HG03060 (cell line): Measurements from ENCODE around the gene SHANK3.

Source experiments
- ATAC-seq: cut with Tn5 transposase; IDR thresholded peaks from one replicate; pipeline ENCODE4 v1.9.1; 2021; ENCODE audit warnings: low read depth, moderate number of reproducible peaks; ENCODE audit not compliant: unreplicated experiment

Gene SHANK3

GRCh38 chr22:50677493-50678217 lies 5.0 kb downstream of the SHANK3 start:
- ATAC-seq, result no peak

- no peak for ATAC-seq
Observed at GRCh38 chr22:50678218-50678650, 5.6 kb downstream of the SHANK3 start.

- no peak for ATAC-seq
Observed at GRCh38 chr22:50678651-50679521, 6.3 kb downstream of the SHANK3 start.

DNA sequence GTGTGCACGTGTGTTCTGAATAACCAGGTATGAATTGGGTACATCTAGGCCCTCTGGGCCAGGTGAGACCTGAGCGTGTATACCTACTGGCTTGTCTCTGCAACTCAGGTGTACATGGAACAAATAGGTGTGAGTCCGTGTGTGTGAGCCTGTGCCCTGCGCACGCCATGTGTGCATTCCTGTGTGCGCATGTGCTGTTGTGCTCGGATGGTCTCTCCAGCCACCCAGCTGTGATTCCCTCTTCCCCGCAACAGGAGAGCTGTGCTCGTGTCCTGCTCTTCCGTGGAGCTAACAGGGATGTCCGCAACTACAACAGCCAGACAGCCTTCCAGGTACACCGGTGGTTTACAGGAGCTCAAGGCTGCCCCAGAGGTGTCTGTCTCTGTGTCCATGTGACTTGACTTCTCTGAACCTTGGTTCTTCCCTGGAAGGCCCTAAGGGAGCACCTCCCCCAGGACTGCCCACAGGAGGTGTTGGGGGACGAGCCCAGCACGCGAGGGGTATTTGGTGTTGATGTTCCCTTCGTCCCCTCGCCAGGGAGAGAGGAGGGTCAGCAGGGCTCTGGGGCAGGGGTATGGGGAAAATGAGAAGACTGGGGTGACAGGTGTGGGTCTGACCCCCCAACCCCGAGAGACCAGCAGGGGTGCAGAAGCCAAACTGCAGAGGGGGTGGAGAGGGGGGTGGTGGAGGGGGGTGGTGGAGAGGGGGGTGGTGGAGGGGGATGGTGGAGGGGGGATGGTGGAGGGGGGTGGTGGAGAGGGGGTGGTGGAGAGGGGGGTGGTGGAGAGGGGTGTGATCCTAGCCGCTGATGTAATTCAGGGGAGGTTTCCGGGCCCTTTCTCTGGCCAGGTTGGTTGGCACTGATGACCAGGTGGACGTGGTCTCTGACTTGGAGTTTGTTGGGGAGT lies 10.7 kb downstream of the SHANK3 start:
- ATAC-seq, result no peak

- no peak for ATAC-seq
Observed at GRCh38 chr22:50683994-50684371, 11.4 kb downstream of the SHANK3 start.

DNA sequence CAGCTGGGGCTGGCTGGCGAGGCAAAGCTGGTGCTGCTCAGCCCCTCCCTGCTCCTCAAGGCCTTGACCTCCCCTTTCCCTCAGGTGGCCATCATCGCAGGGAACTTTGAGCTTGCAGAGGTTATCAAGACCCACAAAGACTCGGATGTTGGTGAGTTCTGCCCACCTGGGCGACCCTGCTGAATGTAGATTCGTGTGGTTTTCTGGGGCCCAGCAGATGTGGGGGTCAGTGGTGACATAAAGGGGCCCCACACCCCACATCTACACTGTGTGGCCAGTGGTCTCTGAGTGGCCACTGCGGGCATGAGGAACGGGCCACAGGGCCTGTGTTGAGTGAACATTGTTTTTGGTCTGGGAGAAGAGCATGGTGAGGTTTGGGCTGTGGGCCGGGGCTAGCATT lies 11.9 kb downstream of the SHANK3 start:
- no peak for ATAC-seq

GRCh38 chr22:50684986-50685385 lies 12.4 kb downstream of the SHANK3 start:
- ATAC-seq, result no peak

GRCh38 chr22:50686794-50687193 lies 14.2 kb downstream of the SHANK3 start:
- no peak for ATAC-seq

DNA sequence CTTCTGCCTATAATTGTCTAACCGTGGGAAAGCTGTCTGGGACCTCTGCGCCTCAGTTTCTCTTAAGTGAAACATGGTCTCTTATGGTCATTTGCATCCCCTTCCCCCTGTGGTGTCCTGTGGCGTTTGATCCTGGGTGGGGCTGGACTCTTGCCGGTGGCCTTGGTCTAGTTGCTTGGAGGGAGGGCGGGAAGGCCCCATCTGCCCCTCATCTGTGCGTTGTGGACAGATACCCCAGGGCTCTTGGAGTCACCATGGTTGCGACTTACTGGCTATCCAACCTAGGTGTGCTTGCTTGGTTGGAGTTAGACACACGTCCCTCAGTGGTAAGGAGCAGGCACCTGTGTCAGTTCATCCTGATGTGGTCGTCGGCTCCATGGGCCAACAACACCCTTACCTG lies 15.2 kb downstream of the SHANK3 start:
- ATAC-seq, result no peak

DNA sequence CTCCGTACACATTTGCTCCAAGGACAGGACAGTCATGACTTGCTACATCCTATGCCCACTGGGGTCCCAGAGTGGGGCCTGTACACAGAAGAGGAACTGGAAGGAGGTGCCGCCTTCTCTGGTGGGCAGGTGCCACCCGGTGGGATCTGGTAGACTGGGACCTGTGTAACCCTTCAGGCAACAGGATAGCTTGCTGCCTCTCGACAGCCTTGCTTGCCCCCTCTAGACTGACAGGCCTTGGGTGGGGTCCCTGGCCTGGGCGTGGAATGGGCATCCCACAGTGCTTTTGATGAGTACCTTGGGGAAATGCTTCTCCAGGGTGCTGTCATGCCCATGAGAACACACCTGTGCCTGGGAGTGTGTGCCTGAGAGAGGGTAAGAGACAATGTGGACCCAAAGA lies 15.8 kb downstream of the SHANK3 start:
- ATAC-seq, result no peak

GRCh38 chr22:50691521-50691920 lies 18.9 kb downstream of the SHANK3 start:
- ATAC-seq, result no peak

- ATAC-seq, result no peak
Observed at GRCh38 chr22:50693462-50693861, 20.8 kb downstream of the SHANK3 start.

- ATAC-seq, result no peak
Observed at GRCh38 chr22:50694099-50694605, 21.5 kb downstream of the SHANK3 start.

- ATAC-seq, result no peak
Observed at GRCh38 chr22:50694766-50695420, 22.3 kb downstream of the SHANK3 start.

GRCh38 chr22:50695421-50696250 lies 23.0 kb downstream of the SHANK3 start:
- ATAC-seq, result no peak

DNA sequence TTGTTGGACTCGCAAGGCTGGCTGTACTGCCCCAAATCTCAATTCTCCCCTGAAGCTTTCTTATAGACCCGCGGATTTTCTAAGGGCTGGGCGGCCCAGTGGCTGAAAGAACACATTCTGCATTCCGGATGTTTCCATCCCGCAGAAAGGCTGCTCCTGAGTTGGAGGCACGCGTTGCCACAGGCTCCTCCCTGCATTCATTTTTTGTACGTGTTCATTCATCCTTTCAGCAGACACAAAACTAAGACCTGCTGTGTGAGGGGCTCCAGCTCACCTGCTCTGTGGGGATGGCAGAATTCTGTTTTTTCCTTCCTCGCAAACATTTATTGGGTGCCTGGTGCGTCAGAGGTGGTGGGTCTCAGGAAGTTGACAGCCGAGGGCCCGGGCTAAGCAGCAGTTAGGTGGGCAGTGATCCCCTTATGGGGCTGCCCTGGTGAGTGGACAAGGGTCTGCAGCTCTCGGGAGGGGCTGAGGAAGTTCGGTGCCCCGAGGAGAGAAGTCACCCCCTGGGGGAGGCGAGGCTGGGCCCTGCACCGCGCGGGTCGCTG lies 23.7 kb downstream of the SHANK3 start:
- ATAC-seq, result no peak

- no peak for ATAC-seq
Observed at GRCh38 chr22:50696799-50697561, 24.4 kb downstream of the SHANK3 start.
